Spleen (tissue), 7 donors: ENCODE measurements around the gene THSD4.

Source experiments
- CTCF ChIP-seq, 11 experiments: fragments of 200-600 bp in 7 of 11; fragments of 450-650 bp in 4 of 11; sonication (generic) in 4 of 11; IDR thresholded peaks in 8 of 11; conservative IDR thresholded peaks in 3 of 11; 1 replicate in 7 of 11; 2 replicates in 4 of 11; pipeline versions ENCODE4 v1.4.0 to v1.8.0; 2016 to 2021; ENCODE audit warnings: antibody characterized with exemption in 11 of 11, inconsistent platforms in 4 of 11, mild to moderate bottlenecking in 1 of 11
- POLR2A ChIP-seq, 3 donors: fragments of 450-650 bp; IDR thresholded peaks; one replicate each; pipeline ENCODE4 v1.5.1; 2017; ENCODE audit warnings: antibody characterized with exemption in 3 of 3, mild to moderate bottlenecking in 1 of 3
- POLR2AphosphoS5 ChIP-seq, 3 donors: sonication (generic); formaldehyde crosslinking; IDR thresholded peaks; one replicate each; pipeline ENCODE4 v1.5.1; 2017; ENCODE audit warnings: antibody characterized with exemption in 3 of 3
- donor health status: DM: no; HTN: no; CAD: no; lungs with moderate emphysema.
- donor health status: DM: no; HTN: no; CAD: no.
- donor health status: DM: no; HTN: no; CAD: no.

- no peak for TF ChIP-seq CTCF (IDR thresholded peaks at IDR 0.05 in 8 of 11, conservative IDR thresholded peaks at IDR 0.05 in 3 of 11)
- no peak for TF ChIP-seq POLR2A (IDR thresholded peaks at IDR 0.05)
- TF ChIP-seq POLR2AphosphoS5 (IDR thresholded peaks at IDR 0.05) = no peak
Measured at GRCh38 chr15:71288348-71288955, 173.2 kb downstream of the THSD4 start.
